ENCODE data around the gene LTBP4.

- TF ChIP-seq, protein P1, sequence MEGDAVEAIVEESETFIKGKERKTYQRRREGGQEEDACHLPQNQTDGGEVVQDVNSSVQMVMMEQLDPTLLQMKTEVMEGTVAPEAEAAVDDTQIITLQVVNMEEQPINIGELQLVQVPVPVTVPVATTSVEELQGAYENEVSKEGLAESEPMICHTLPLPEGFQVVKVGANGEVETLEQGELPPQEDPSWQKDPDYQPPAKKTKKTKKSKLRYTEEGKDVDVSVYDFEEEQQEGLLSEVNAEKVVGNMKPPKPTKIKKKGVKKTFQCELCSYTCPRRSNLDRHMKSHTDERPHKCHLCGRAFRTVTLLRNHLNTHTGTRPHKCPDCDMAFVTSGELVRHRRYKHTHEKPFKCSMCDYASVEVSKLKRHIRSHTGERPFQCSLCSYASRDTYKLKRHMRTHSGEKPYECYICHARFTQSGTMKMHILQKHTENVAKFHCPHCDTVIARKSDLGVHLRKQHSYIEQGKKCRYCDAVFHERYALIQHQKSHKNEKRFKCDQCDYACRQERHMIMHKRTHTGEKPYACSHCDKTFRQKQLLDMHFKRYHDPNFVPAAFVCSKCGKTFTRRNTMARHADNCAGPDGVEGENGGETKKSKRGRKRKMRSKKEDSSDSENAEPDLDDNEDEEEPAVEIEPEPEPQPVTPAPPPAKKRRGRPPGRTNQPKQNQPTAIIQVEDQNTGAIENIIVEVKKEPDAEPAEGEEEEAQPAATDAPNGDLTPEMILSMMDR (IDR thresholded peaks at IDR 0.05), result no peak
- no peak for TF ChIP-seq ZFX (IDR thresholded peaks at IDR 0.05; ENCODE audit: borderline replicate concordance)
Observed at GRCh38 chr19:40565355-40565754, 35.8 kb upstream of the LTBP4 start.
